Spinal cord (tissue), 4 donors: ENCODE results near the gene TADA2A. TPM values are rescaled to one million over a fixed set of nuclear protein-coding genes. Genes with fewer than 3 reads are reported as not detected.

ENCODE experiments used
- polyA plus RNA-seq, 2 donors: library from polyadenylated mRNA; unstranded; fragments of 120-200 nt; gene quantifications; one replicate each; pipeline ENCODE4 v1.2.1, GENCODE V29; 2013; ENCODE audit not compliant: insufficient read length in 2 of 2
- total RNA-seq, 2 donors: library from RNA; depleted of rRNA in 1 of 2; stranded (reverse); fragments of 120-200 nt in 1 of 2; fragments of >200 nt in 1 of 2; gene quantifications; one replicate each; pipeline versions ENCODE4 v1.2.3 to v1.2.4, GENCODE V29; 2013 to 2014

Gene TADA2A
- total and polyA plus RNA-seq, 4 donors, result 24.8 to 40.0 (median 28.5) TPM

Other genes with a start within 250 kb of the TADA2A start
- gene C17orf78, start 30.9 kb upstream of the TADA2A start, total RNA-seq, result not detected
- gene C17orf78, start 30.9 kb upstream of the TADA2A start, polyA plus RNA-seq, result under 1 TPM in 1 of 2 donors, not detected in 1; 0.57 TPM
- gene ACACA, start 50 bp upstream of the TADA2A start, total RNA-seq, result 10 to 100 TPM; 62.3 to 94.4 TPM
- gene ACACA, start 50 bp upstream of the TADA2A start, polyA plus RNA-seq, result 10 to 100 TPM; 80.1 to 80.9 TPM
- gene DUSP14, start 83.0 kb downstream of the TADA2A start, total RNA-seq, result 10 to 100 TPM; 15.6 to 22.9 TPM
- 10 to 100 TPM; 13.8 to 17.3 TPM for gene DUSP14, start 83.0 kb downstream of the TADA2A start, polyA plus RNA-seq
- 10 to 100 TPM; 22.6 to 37.0 TPM for gene SYNRG, start 202.5 kb downstream of the TADA2A start, total RNA-seq
- gene SYNRG, start 202.5 kb downstream of the TADA2A start, polyA plus RNA-seq, result 10 to 100 TPM; 31.7 to 33.6 TPM
- gene DDX52, start 236.6 kb downstream of the TADA2A start, total RNA-seq, result 10 to 100 TPM; 29.7 to 33.2 TPM
- 10 to 100 TPM; 24.3 to 26.7 TPM for gene DDX52, start 236.6 kb downstream of the TADA2A start, polyA plus RNA-seq